Activated T-cell treated with anti-CD3 and anti-CD28 coated beads, Interleukin-2, amount 50 U/mL, for 72 hours (primary cell): ENCODE data around the gene EMD. TPM values are rescaled to one million over a fixed set of nuclear protein-coding genes. Genes with fewer than 3 reads are reported as not detected.
"Not testable (repeated sequence)": the region's sequence is repeated elsewhere in the genome, so short reads cannot be mapped to it uniquely, and the experiment has no call there.

ENCODE experiments used
- ATAC-seq, 2 donors: fragments of 150-1000 bp; cut with Tn5 transposase; replicated peaks in 1 of 2; 2 replicates each; pipeline ENCODE4 v1.10.0; 2021; ENCODE audit warnings: moderate library complexity in 2 of 2, mild to moderate bottlenecking in 1 of 2
- DNase-seq, 2 donors: peaks; one replicate each; pipeline ENCODE4 v3.0.0; 2021 to 2022; ENCODE audit warnings: mixed read lengths in 1 of 2
- H3K27ac Mint-ChIP-seq: one replicate; pipeline ENCODE4 v1.8.0; 2022; ENCODE audit warnings: mild to moderate bottlenecking, moderate library complexity, mixed read lengths
- H3K27me3 Mint-ChIP-seq: one replicate; pipeline ENCODE4 v1.8.0; 2022; ENCODE audit warnings: low read depth, mixed read lengths
- H3K36me3 Mint-ChIP-seq, 2 donors: one replicate each; pipeline ENCODE4 v1.8.0; 2022; ENCODE audit warnings: mixed read lengths in 2 of 2, mild to moderate bottlenecking in 1 of 2; ENCODE audit not compliant: insufficient read depth in 2 of 2
- H3K4me1 Mint-ChIP-seq: one replicate; pipeline ENCODE4 v1.8.0; 2022; ENCODE audit warnings: low read depth, mixed read lengths
- H3K4me3 Mint-ChIP-seq, 2 donors: one replicate each; pipeline ENCODE4 v1.8.0; 2022; ENCODE audit warnings: mild to moderate bottlenecking in 2 of 2, mixed read lengths in 2 of 2, moderate library complexity in 2 of 2
- H3K9me3 Mint-ChIP-seq, 2 donors: one replicate each; pipeline ENCODE4 v1.8.0; 2022; ENCODE audit warnings: mixed read lengths in 2 of 2
- total RNA-seq, 2 donors: library from RNA; stranded (reverse); gene quantifications; one replicate each; pipeline ENCODE4 v1.2.3, GENCODE V29; 2022

EMD gene
- 10 to 100 TPM; 91.0 to 92.9 TPM for total RNA-seq

- ATAC-seq (peak; percentile 84 to 85), DNase-seq (peak; percentile 95 to 96)
- Mint-ChIP-seq H3K9me3 (no peaks in the 10 kb centered on the region), H3K27me3 (no peaks in the 10 kb centered on the region), H3K36me3 (peaks cover 4 to 5% of the 10 kb centered on the region in 2 donors), H3K4me3 (peak within 1 kb of the TSS; percentile 87 to 93), H3K27ac (peak within 1 kb of the TSS; percentile 82), H3K4me1 (peaks cover 28% of the 10 kb centered on the region)
Observed at GRCh38 chrX:154378799-154379568, at the start of gene EMD. Gene EMD (plus strand): TSS chrX:154379295. CDS start chrX:154379485, 190 bp downstream.

GRCh38 chrX:154332561-154332960, 46.5 kb upstream of the EMD start:
- no peaks in the 10 kb centered on the region for H3K36me3 Mint-ChIP-seq
- no peak overlapping the region for H3K27ac Mint-ChIP-seq
- no peak overlapping the region for H3K4me3 Mint-ChIP-seq
- no peaks in the 10 kb centered on the region for H3K9me3 Mint-ChIP-seq
- ATAC-seq = no peak
- peaks cover 34% of the 10 kb centered on the region for H3K4me1 Mint-ChIP-seq
- H3K27me3 Mint-ChIP-seq = no peaks in the 10 kb centered on the region
- DNase-seq = no peak

GRCh38 chrX:154333116-154333515, 46.0 kb upstream of the EMD start:
- DNase-seq (no peak), ATAC-seq (no peak)
- no peak overlapping the region for H3K4me3 Mint-ChIP-seq
- peaks cover 28% of the 10 kb centered on the region for H3K4me1 Mint-ChIP-seq
- no peaks in the 10 kb centered on the region for H3K36me3 Mint-ChIP-seq
- H3K27ac Mint-ChIP-seq = no peak overlapping the region
- H3K9me3 Mint-ChIP-seq = no peaks in the 10 kb centered on the region
- H3K27me3 Mint-ChIP-seq = no peaks in the 10 kb centered on the region

GRCh38 chrX:154333837-154334271, 45.2 kb upstream of the EMD start:
- Mint-ChIP-seq H3K27me3 (no peaks in the 10 kb centered on the region), H3K27ac (peak overlapping the region; percentile 52), H3K9me3 (no peaks in the 10 kb centered on the region), H3K36me3 (no peaks in the 10 kb centered on the region), H3K4me3 (peak overlapping the region; percentile 54 to 59), H3K4me1 (peaks cover 23% of the 10 kb centered on the region)
- ATAC-seq = peak; percentile 28 to 45
- no peak for DNase-seq

- H3K4me1 Mint-ChIP-seq = peaks cover 22% of the 10 kb centered on the region
- no peaks in the 10 kb centered on the region for H3K9me3 Mint-ChIP-seq
- DNase-seq = peak; percentile 37 to 48
- no peaks in the 10 kb centered on the region for H3K36me3 Mint-ChIP-seq
- peak; percentile 78 to 87 for ATAC-seq
- peak overlapping the region; percentile 54 to 59 for H3K4me3 Mint-ChIP-seq
- peak overlapping the region; percentile 52 for H3K27ac Mint-ChIP-seq
- H3K27me3 Mint-ChIP-seq = no peaks in the 10 kb centered on the region
Observed at GRCh38 chrX:154334496-154334895, 44.6 kb upstream of the EMD start.

GRCh38 chrX:154341399-154342298, 37.4 kb upstream of the EMD start:
- H3K27ac Mint-ChIP-seq, H3K9me3 Mint-ChIP-seq, H3K4me1 Mint-ChIP-seq, H3K36me3 Mint-ChIP-seq, H3K27me3 Mint-ChIP-seq, H3K4me3 Mint-ChIP-seq, DNase-seq: not testable (repeated sequence)
- peak; percentile 72 to 73 for ATAC-seq

GRCh38 chrX:154343063-154343462, 36.0 kb upstream of the EMD start:
- DNase-seq, H3K36me3 Mint-ChIP-seq, H3K27me3 Mint-ChIP-seq, H3K9me3 Mint-ChIP-seq, H3K4me3 Mint-ChIP-seq, H3K27ac Mint-ChIP-seq: not testable (repeated sequence)
- ATAC-seq = peak; percentile 29 to 32
- H3K4me1 Mint-ChIP-seq = peaks cover 11% of the 10 kb centered on the region

GRCh38 chrX:154343620-154344019, 35.5 kb upstream of the EMD start:
- H3K4me1 Mint-ChIP-seq = peaks cover 14% of the 10 kb centered on the region
- not testable (repeated sequence) for H3K27me3 Mint-ChIP-seq, DNase-seq, H3K27ac Mint-ChIP-seq, H3K4me3 Mint-ChIP-seq, H3K36me3 Mint-ChIP-seq, H3K9me3 Mint-ChIP-seq
- ATAC-seq = peak; percentile 44 to 49

- H3K9me3 Mint-ChIP-seq = no peaks in the 10 kb centered on the region
- H3K4me3 Mint-ChIP-seq = peak overlapping the region in 1 of 2 donors; percentile 31
- H3K27ac Mint-ChIP-seq = no peak overlapping the region
- ATAC-seq (no peak), DNase-seq (no peak)
- peaks cover 26% of the 10 kb centered on the region for H3K4me1 Mint-ChIP-seq
- peaks cover 0 to 5% of the 10 kb centered on the region in 2 donors for H3K36me3 Mint-ChIP-seq
- no peaks in the 10 kb centered on the region for H3K27me3 Mint-ChIP-seq
Observed at GRCh38 chrX:154348114-154348531, 31.0 kb upstream of the EMD start.

- Mint-ChIP-seq H3K36me3 (peaks cover 0 to 5% of the 10 kb centered on the region in 2 donors), H3K27ac (no peak overlapping the region), H3K4me1 (peaks cover 26% of the 10 kb centered on the region), H3K27me3 (no peaks in the 10 kb centered on the region), H3K4me3 (no peak overlapping the region), H3K9me3 (no peaks in the 10 kb centered on the region)
- ATAC-seq (no peak), DNase-seq (no peak)
Observed at GRCh38 chrX:154348646-154349358, 30.3 kb upstream of the EMD start.

- H3K4me1 Mint-ChIP-seq = peaks cover 26% of the 10 kb centered on the region
- H3K27ac Mint-ChIP-seq = no peak overlapping the region
- ATAC-seq (no peak), DNase-seq (no peak)
- H3K4me3 Mint-ChIP-seq = no peak overlapping the region
- H3K27me3 Mint-ChIP-seq = no peaks in the 10 kb centered on the region
- no peaks in the 10 kb centered on the region for H3K9me3 Mint-ChIP-seq
- peaks cover 0 to 5% of the 10 kb centered on the region in 2 donors for H3K36me3 Mint-ChIP-seq
Observed at GRCh38 chrX:154349359-154349935, 29.6 kb upstream of the EMD start.

- Mint-ChIP-seq H3K36me3 (peaks cover 0 to 5% of the 10 kb centered on the region in 2 donors), H3K27ac (no peak overlapping the region), H3K27me3 (no peaks in the 10 kb centered on the region), H3K4me3 (no peak overlapping the region), H3K4me1 (peaks cover 26% of the 10 kb centered on the region), H3K9me3 (no peaks in the 10 kb centered on the region)
- ATAC-seq (no peak), DNase-seq (no peak)
Observed at GRCh38 chrX:154349979-154350378, 29.1 kb upstream of the EMD start.
